Spleen (tissue), 7 donors: ENCODE measurements around the gene CST7.

Experiments used
- CTCF ChIP-seq, 11 experiments: fragments of 200-600 bp in 7 of 11; fragments of 450-650 bp in 4 of 11; sonication (generic) in 4 of 11; IDR thresholded peaks in 8 of 11; conservative IDR thresholded peaks in 3 of 11; 1 replicate in 7 of 11; 2 replicates in 4 of 11; pipeline versions ENCODE4 v1.4.0 to v1.8.0; 2016 to 2021; ENCODE audit warnings: antibody characterized with exemption in 11 of 11, inconsistent platforms in 4 of 11, mild to moderate bottlenecking in 1 of 11
- POLR2AphosphoS5 ChIP-seq, 3 donors: sonication (generic); formaldehyde crosslinking; IDR thresholded peaks; one replicate each; pipeline ENCODE4 v1.5.1; 2017; ENCODE audit warnings: antibody characterized with exemption in 3 of 3
- donor health status: DM: no; HTN: no; CAD: no; lungs with moderate emphysema.
- donor health status: DM: no; HTN: no; CAD: no.
- donor health status: DM: no; HTN: no; CAD: no.

- TF ChIP-seq POLR2AphosphoS5 (IDR thresholded peaks at IDR 0.05), result no peak
- TF ChIP-seq CTCF (IDR thresholded peaks at IDR 0.05 in 8 of 11, conservative IDR thresholded peaks at IDR 0.05 in 3 of 11), result no peak
Measured at GRCh38 chr20:24943196-24943595, 5.9 kb upstream of the CST7 start.
